Small intestine (tissue), 7 donors: ENCODE measurements around the gene SELENOO. TPM values are rescaled to one million over a fixed set of nuclear protein-coding genes. Genes with fewer than 3 reads are reported as not detected.
"Not testable (repeated sequence)": the region's sequence is repeated elsewhere in the genome, so short reads cannot be mapped to it uniquely, and the experiment has no call there.

Experiments
- DNase-seq, 2 donors: peaks; one replicate each; pipeline versions ENCODE4 v3.0.0 to v3.0.0-alpha.2; 2013
- FAIRE-seq: peaks from 2 replicates; lab custom pipeline; 2012; peaks lifted over from hg19 to GRCh38; lab: Jason Lieb, UNC
- H3K27ac ChIP-seq, 3 donors: one replicate each; pipeline ENCODE4 v1.5.1; 2013; ENCODE audit warnings: low read length in 2 of 3, mild to moderate bottlenecking in 2 of 3, control low read depth in 1 of 3, inconsistent platforms in 1 of 3, low read depth in 1 of 3, moderate library complexity in 1 of 3
- H3K27me3 ChIP-seq, 3 donors: one replicate each; pipeline ENCODE4 v1.6.1; 2013; ENCODE audit warnings: low read length in 3 of 3, inconsistent platforms in 1 of 3; ENCODE audit not compliant: control insufficient read depth in 3 of 3, insufficient read depth in 3 of 3
- H3K36me3 ChIP-seq, 3 donors: one replicate each; pipeline ENCODE4 v1.6.1; 2013; ENCODE audit warnings: low read length in 3 of 3, inconsistent platforms in 1 of 3, low read depth in 1 of 3, mild to moderate bottlenecking in 1 of 3, moderate library complexity in 1 of 3; ENCODE audit not compliant: control insufficient read depth in 3 of 3, insufficient read depth in 2 of 3
- H3K4me1 ChIP-seq, 3 donors: one replicate each; pipeline ENCODE4 v1.6.1; 2013; ENCODE audit warnings: low read length in 2 of 3, inconsistent platforms in 1 of 3, low read depth in 1 of 3, mild to moderate bottlenecking in 1 of 3, moderate library complexity in 1 of 3; ENCODE audit not compliant: control insufficient read depth in 3 of 3, insufficient read depth in 2 of 3
- H3K4me3 ChIP-seq, 3 donors: one replicate each; pipeline ENCODE4 v1.5.1; 2013; ENCODE audit warnings: low read length in 3 of 3, control low read depth in 1 of 3, inconsistent platforms in 1 of 3, low read depth in 1 of 3, mild to moderate bottlenecking in 1 of 3, moderate library complexity in 1 of 3
- H3K9me3 ChIP-seq, 2 donors: one replicate each; pipeline ENCODE4 v1.6.1; 2013; ENCODE audit warnings: low read depth in 1 of 2, low read length in 1 of 2; ENCODE audit not compliant: control insufficient read depth in 2 of 2, insufficient read depth in 1 of 2
- WGBS, 3 donors: extraction: QIAGEN DNeasy Blood & Tissue Kit; methylation state at CpG; one replicate each; pipeline ENCODE4 v1.1.7; 2013; 5-methylcytosine and 5-hydroxymethylcytosine counted together
- polyA plus RNA-seq, 4 donors: library from polyadenylated mRNA; stranded (reverse) in 3 of 4; unstranded in 1 of 4; fragments of 200-250 nt in 3 of 4; fragments of 120-200 nt in 1 of 4; gene quantifications; one replicate each; pipeline versions ENCODE4 v1.2.1 to v1.2.3, GENCODE V29; 2013
- donor health status: healthy with polysubstance abuse.
- donor health status: control.
- donor health status: control.
- donor health status: Bipolar disorder and iron deficiency.
- donor health status: healthy.

The SELENOO gene
- polyA plus RNA-seq, 4 donors, result 23.6 to 94.6 (median 66.5) TPM

DNA sequence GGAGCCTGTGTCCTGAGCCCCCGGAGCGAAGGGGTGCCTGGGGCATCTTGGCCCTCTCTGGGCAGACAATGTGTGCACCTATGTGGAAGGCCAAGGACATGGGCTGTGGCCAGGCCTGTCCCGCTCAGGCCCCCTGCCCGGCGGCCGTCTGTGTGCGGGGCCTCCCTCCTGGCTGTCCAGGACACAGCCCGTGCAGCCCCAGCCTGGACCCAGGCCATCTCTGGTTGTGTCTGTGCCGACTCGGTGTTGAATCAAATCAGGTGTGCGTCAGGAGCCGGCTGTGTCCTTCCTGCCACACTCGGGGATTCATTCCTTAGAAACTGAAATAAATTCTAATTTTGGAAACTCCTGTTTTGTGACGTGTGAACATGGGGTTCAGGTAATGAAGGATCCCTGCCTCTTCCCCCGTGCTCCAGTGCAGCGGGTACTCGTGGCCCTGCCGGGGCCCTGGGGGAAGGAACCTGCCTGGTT lies 1.5 kb upstream of the SELENOO start:
- peaks cover 0 to 12% (median 0%) of the 10 kb centered on the region in 3 donors for H3K4me1 ChIP-seq
- WGBS, 3 donors, result 82 to 88% (median 84%) methylated on average over 18 of the region's 18 CpGs
- no peaks in the 10 kb centered on the region for H3K9me3 ChIP-seq
- no peak overlapping the region for H3K4me3 ChIP-seq
- no peaks in the 10 kb centered on the region for H3K27me3 ChIP-seq
- FAIRE-seq (no peak), DNase-seq (no peak)
- peaks cover 8 to 57% (median 11%) of the 10 kb centered on the region in 3 donors for H3K36me3 ChIP-seq
- no peak overlapping the region for H3K27ac ChIP-seq

DNA sequence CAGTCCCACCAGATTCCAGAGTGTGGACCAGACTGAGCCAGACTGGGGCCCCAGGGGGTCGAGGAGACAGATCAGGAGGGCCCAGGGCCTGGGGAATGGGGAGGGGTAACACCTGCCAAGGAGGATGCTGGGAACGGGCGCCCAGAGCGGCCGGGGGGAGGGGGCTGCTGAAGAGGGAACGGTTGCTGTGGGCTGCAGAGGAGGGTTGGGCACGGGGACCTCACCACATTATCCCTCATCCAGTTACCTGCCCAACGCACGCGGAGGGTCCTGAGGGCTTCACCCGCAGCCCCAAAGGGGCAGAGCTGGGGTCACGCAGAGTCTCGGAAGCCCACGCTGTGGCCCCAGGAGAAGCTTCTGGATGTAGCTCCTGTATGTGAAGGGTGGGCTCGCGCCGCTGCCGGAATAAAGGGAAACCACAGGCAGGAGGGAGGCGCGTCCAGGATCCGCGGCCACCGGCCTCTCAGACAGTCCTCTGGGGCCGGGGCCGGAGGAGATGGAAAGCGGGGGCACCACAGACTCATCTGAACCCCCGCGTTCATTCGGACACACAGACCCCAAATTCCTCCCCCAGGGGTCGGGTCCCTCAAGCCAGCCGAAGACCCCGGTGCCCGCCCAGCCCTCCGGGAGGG lies 866 bp upstream of the SELENOO start:
- Histone ChIP-seq H3K4me3 (peak overlapping the region; percentile 37 to 93 (median 70)), H3K36me3 (peaks cover 4 to 54% (median 6%) of the 10 kb centered on the region in 3 donors), H3K9me3 (no peaks in the 10 kb centered on the region), H3K27me3 (no peaks in the 10 kb centered on the region), H3K4me1 (peaks cover 0 to 12% (median 4%) of the 10 kb centered on the region in 3 donors), H3K27ac (peak overlapping the region; percentile 0 to 64 (median 45))
- 10 to 31% (median 15%) methylated on average over 29 to 34 of the region's 34 CpGs for WGBS, 3 donors
- FAIRE-seq (no peak), DNase-seq (no peak)

DNA sequence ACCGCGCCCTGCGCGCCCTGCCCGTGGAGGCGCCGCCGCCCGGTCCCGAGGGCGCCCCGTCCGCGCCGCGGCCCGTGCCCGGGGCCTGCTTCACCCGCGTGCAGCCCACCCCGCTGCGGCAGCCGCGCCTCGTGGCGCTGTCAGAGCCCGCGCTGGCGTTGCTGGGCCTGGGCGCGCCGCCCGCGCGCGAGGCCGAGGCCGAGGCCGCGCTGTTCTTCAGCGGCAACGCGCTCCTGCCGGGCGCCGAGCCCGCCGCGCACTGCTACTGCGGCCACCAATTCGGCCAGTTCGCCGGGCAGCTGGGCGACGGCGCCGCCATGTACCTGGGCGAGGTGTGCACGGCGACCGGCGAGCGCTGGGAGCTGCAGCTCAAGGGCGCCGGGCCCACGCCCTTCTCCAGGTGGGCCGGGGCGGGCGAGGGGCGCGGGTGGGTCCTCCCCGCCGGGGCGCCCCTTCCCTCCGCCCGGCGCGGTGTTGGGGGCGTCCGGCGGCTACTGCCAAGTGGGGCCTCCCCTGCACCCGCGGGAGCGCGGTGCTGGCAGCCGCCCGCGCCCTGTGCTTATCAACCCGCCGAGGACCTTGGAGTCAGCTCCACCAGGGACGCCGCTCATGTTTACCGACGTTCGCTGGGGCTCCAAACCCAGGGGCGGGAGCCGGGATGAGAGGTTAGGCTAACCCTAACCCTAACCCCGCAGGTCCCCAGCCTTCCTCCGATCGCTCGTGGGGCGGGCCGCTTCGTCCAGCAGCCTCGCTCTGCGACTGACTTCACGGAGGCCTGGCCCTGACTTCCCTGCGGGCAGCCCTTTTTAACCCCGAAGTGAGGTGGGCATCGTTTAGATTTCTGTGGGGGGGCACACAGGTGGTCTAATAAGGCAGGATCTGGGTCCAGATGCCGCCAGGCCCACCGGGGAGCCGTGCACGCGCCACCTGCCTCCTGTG lies 649 bp downstream of the SELENOO start:
- no peak for FAIRE-seq
- Histone ChIP-seq H3K36me3 (peaks cover 3 to 55% (median 4%) of the 10 kb centered on the region in 3 donors), H3K4me1 (peaks cover 0 to 12% (median 5%) of the 10 kb centered on the region in 3 donors), H3K9me3 (no peaks in the 10 kb centered on the region), H3K4me3 (peak overlapping the region; percentile 69 to 93 (median 70)), H3K27ac (peak overlapping the region; percentile 58 to 82 (median 75)), H3K27me3 (no peaks in the 10 kb centered on the region)
- DNase-seq, result peak; percentile 72 to 74
- WGBS, 3 donors, result 1 to 3% (median 2%) methylated on average over 48 to 115 of the region's 115 CpGs

GRCh38 chr22:50202130-50202666 lies 1.4 kb downstream of the SELENOO start:
- 15 to 48% (median 44%) methylated on average over 13 of the region's 13 CpGs for WGBS, 3 donors
- FAIRE-seq, result no peak
- DNase-seq, result peak in 1 of 2 donors; percentile 68
- Histone ChIP-seq H3K36me3 (peaks cover 4 to 57% (median 5%) of the 10 kb centered on the region in 3 donors), H3K4me3 (peak overlapping the region; percentile 69 to 93 (median 70)), H3K4me1 (peaks cover 0 to 12% (median 5%) of the 10 kb centered on the region in 3 donors), H3K9me3 (no peaks in the 10 kb centered on the region), H3K27ac (peak overlapping the region in 1 of 3 donors; percentile 18), H3K27me3 (no peaks in the 10 kb centered on the region)

GRCh38 chr22:50203288-50203687 lies 2.5 kb downstream of the SELENOO start:
- Histone ChIP-seq H3K4me1 (peaks cover 0 to 12% (median 5%) of the 10 kb centered on the region in 3 donors), H3K27me3 (no peaks in the 10 kb centered on the region), H3K4me3 (no peak overlapping the region), H3K36me3 (peaks cover 4 to 57% (median 6%) of the 10 kb centered on the region in 3 donors), H3K9me3 (no peaks in the 10 kb centered on the region), H3K27ac (no peak overlapping the region)
- WGBS, 3 donors, result 97 to 100% (median 98%) methylated on average over 1 of the region's 1 CpG
- FAIRE-seq (no peak), DNase-seq (no peak)

DNA sequence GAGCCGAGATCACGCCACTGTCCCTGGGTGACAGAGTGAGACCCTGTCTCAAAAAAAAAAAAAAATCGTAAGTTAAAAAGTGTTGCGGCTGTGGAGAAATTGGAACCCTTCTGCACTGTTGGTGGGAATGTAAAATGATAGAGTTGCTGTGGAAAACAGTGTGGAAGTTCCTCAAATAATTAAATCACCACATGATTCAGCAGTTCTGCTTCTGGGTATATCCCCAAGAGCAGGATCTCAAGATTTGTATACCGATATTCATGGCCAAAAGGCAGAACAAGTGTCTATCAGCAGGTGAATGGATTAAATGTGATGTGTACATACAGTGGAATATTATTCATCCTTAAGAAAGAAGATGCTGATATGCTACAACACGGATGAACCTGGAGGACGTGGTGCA lies 3.8 kb downstream of the SELENOO start:
- FAIRE-seq, result no peak
- 81 to 94% (median 85%) methylated on average over 7 of the region's 7 CpGs for WGBS, 3 donors

DNA sequence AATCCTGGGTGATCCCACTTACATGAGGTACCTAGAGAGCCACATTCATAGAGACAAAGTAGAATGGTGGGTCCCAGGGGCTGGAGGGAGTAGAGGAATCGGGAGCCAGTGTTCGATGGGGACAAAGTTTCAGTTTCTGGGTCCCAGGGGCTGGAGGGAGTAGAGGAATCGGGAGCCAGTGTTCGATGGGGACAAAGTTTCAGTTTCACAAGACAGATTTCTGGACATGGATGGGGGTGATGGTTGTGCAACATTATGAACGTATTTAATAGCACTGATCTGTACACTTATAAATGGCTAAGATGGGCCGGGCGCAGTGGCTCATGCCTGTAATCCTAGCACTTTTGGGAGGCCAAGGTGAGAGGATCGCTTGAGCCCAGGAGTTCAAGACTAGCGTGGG lies 4.2 kb downstream of the SELENOO start:
- 61 to 76% (median 67%) methylated on average over 9 of the region's 9 CpGs for WGBS, 3 donors
- H3K27ac ChIP-seq, result peak overlapping the region in 1 of 3 donors; percentile 61
- not testable (repeated sequence) for FAIRE-seq, H3K4me1 ChIP-seq, H3K9me3 ChIP-seq, H3K4me3 ChIP-seq, H3K27me3 ChIP-seq
- DNase-seq, result peak in 1 of 2 donors; percentile 64
- peaks cover 0 to 58% (median 8%) of the 10 kb centered on the region in 3 donors for H3K36me3 ChIP-seq

More for the DNA sequence above, 3.8 kb downstream of the SELENOO start:
- Histone ChIP-seq H3K4me1 (peaks cover 0 to 11% (median 5%) of the 10 kb centered on the region in 3 donors), H3K27ac (peak overlapping the region in 1 of 3 donors; percentile 61), H3K9me3 (no peaks in the 10 kb centered on the region), H3K4me3 (no peak overlapping the region), H3K36me3 (peaks cover 0 to 57% (median 8%) of the 10 kb centered on the region in 3 donors), H3K27me3 (no peaks in the 10 kb centered on the region)
- no peak for DNase-seq
